Tibial nerve (tissue), 4 donors: ENCODE results near the gene FAM107A. TPM values are rescaled to one million over a fixed set of nuclear protein-coding genes. Genes with fewer than 3 reads are reported as not detected.

Source experiments
- DNase-seq, 2 donors: peaks; one replicate each; pipeline ENCODE4 v3.0.0-alpha.2; 2019; ENCODE audit warnings: low spot score in 2 of 2
- H3K27ac ChIP-seq, 4 donors: fragments of 200-600 bp; sonication (generic) in 3 of 4; one replicate each; pipeline ENCODE4 v1.5.1; 2017 to 2019; ENCODE audit warnings: mild to moderate bottlenecking in 1 of 4
- H3K27me3 ChIP-seq, 2 donors: fragments of 200-600 bp; sonication (generic) in 1 of 2; one replicate each; pipeline versions ENCODE4 v1.5.1 to v1.6.0; 2017 to 2019
- H3K36me3 ChIP-seq, 3 donors: fragments of 200-600 bp; sonication (generic); one replicate each; pipeline ENCODE4 v1.5.1; 2018 to 2019
- H3K4me1 ChIP-seq, 4 donors: fragments of 200-600 bp; sonication (generic) in 3 of 4; one replicate each; pipeline ENCODE4 v1.5.1; 2017 to 2019
- H3K4me3 ChIP-seq, 4 donors: fragments of 200-600 bp; sonication (generic) in 3 of 4; one replicate each; pipeline ENCODE4 v1.5.1; 2017 to 2019; ENCODE audit warnings: mild to moderate bottlenecking in 1 of 4, moderate library complexity in 1 of 4
- H3K9me3 ChIP-seq, 4 donors: fragments of 200-600 bp; sonication (generic) in 3 of 4; one replicate each; pipeline ENCODE4 v1.5.1; 2017 to 2019
- CTCF ChIP-seq, 5 experiments: fragments of 200-600 bp in 3 of 5; fragments of 450-650 bp in 2 of 5; sonication (generic) in 3 of 5; IDR thresholded peaks; one replicate each; pipeline ENCODE4 v1.5.1; 2016 to 2019; ENCODE audit warnings: antibody characterized with exemption in 5 of 5, mild to moderate bottlenecking in 3 of 5, moderate library complexity in 2 of 5
- EP300 ChIP-seq, 2 donors: sonication (generic); formaldehyde crosslinking; IDR thresholded peaks; one replicate each; pipeline ENCODE4 v1.6.1; 2017; ENCODE audit warnings: antibody characterized with exemption in 2 of 2, mild to moderate bottlenecking in 1 of 2
- POLR2A ChIP-seq, 2 donors: fragments of 450-650 bp; IDR thresholded peaks; one replicate each; pipeline ENCODE4 v1.6.1; 2017; ENCODE audit warnings: antibody characterized with exemption in 2 of 2, mild to moderate bottlenecking in 2 of 2, moderate library complexity in 2 of 2
- WGBS, 2 donors: methylation state at CpG; one replicate each; pipeline ENCODE4 v1.1.5; 2018; 5-methylcytosine and 5-hydroxymethylcytosine counted together
- total RNA-seq, 4 donors: library from RNA; depleted of rRNA; stranded (reverse); fragments of >200 nt; gene quantifications; one replicate each; pipeline ENCODE4 v1.1.0, GENCODE V29; 2016

The FAM107A gene
- total RNA-seq, 4 donors from 2014 or later = 147 to 305 (median 227) TPM

- no peak for DNase-seq
- Histone ChIP-seq H3K27ac (no peak overlapping the region), H3K9me3 (no peaks in the 10 kb centered on the region), H3K4me1 (peaks cover 0 to 26% (median 11%) of the 10 kb centered on the region in 4 donors), H3K4me3 (peak overlapping the region in 1 of 4 donors; percentile 34), H3K27me3 (peaks cover 0 to 24% of the 10 kb centered on the region in 2 donors), H3K36me3 (no peaks in the 10 kb centered on the region)
- WGBS, 2 donors = 11 to 37% methylated on average over 10 to 15 of the region's 44 CpGs
- TF ChIP-seq EP300 (IDR thresholded peaks at IDR 0.05) (no peak), POLR2A (IDR thresholded peaks at IDR 0.05) (no peak), CTCF (IDR thresholded peaks at IDR 0.05) (no peak)
Measured at GRCh38 chr3:58586776-58587192, 9.6 kb upstream of the FAM107A start.

GRCh38 chr3:58585994-58586393, 8.8 kb upstream of the FAM107A start:
- no peak for DNase-seq
- H3K4me3 ChIP-seq = peak overlapping the region in 3 of 4 donors; percentile 44 to 58 (median 47)
- peak overlapping the region in 1 of 4 donors; percentile 85 for H3K27ac ChIP-seq

GRCh38 chr3:58585005-58585786, 8.0 kb upstream of the FAM107A start:
- Histone ChIP-seq H3K27ac (peak overlapping the region; percentile 48 to 85 (median 67)), H3K4me1 (peaks cover 0 to 26% (median 11%) of the 10 kb centered on the region in 4 donors), H3K4me3 (peak overlapping the region; percentile 29 to 58 (median 46)), H3K36me3 (no peaks in the 10 kb centered on the region), H3K27me3 (peaks cover 0 to 24% of the 10 kb centered on the region in 2 donors), H3K9me3 (no peaks in the 10 kb centered on the region)
- peak in 1 of 2 donors; percentile 74 for TF ChIP-seq EP300 (IDR thresholded peaks at IDR 0.05)
- TF ChIP-seq CTCF (IDR thresholded peaks at IDR 0.05) = peak; percentile 74 to 94 (median 90)
- TF ChIP-seq POLR2A (IDR thresholded peaks at IDR 0.05) = peak in 1 of 2 donors; percentile 49
- DNase-seq = peak; percentile 74 to 82
- WGBS, 2 donors = 1 to 2% methylated on average over 44 of the region's 46 CpGs

More at GRCh38 chr3:58585994-58586393, 8.8 kb upstream of the FAM107A start:
- 29 to 33% methylated on average over 8 of the region's 8 CpGs for WGBS, 2 donors
- H3K36me3 ChIP-seq = no peaks in the 10 kb centered on the region
- no peaks in the 10 kb centered on the region for H3K9me3 ChIP-seq
- H3K4me1 ChIP-seq = peaks cover 0 to 26% (median 11%) of the 10 kb centered on the region in 4 donors
- TF ChIP-seq EP300 (IDR thresholded peaks at IDR 0.05) (no peak), CTCF (IDR thresholded peaks at IDR 0.05) (no peak), POLR2A (IDR thresholded peaks at IDR 0.05) (no peak)
- peaks cover 0 to 24% of the 10 kb centered on the region in 2 donors for H3K27me3 ChIP-seq

GRCh38 chr3:58584690-58585004, 7.5 kb upstream of the FAM107A start:
- H3K4me3 ChIP-seq = peak overlapping the region; percentile 29 to 58 (median 46)
- H3K4me1 ChIP-seq = peaks cover 0 to 26% (median 11%) of the 10 kb centered on the region in 4 donors
- DNase-seq = no peak
- no peaks in the 10 kb centered on the region for H3K36me3 ChIP-seq
- no peak for TF ChIP-seq EP300 (IDR thresholded peaks at IDR 0.05)
- TF ChIP-seq POLR2A (IDR thresholded peaks at IDR 0.05) = no peak
- TF ChIP-seq CTCF (IDR thresholded peaks at IDR 0.05) = no peak
- 31 to 39% methylated on average over 10 of the region's 10 CpGs for WGBS, 2 donors
- peaks cover 0 to 24% of the 10 kb centered on the region in 2 donors for H3K27me3 ChIP-seq
- H3K27ac ChIP-seq = peak overlapping the region; percentile 48 to 85 (median 67)
- H3K9me3 ChIP-seq = no peaks in the 10 kb centered on the region
